Activated CD4-positive, alpha-beta memory T cell treated with anti-CD3 and anti-CD28 coated beads, Interleukin-2, amount 10 ng/mL, durations not matched to agents 7 days and 5 days (primary cell): ENCODE data around the gene CACNA2D3. TPM values are rescaled to one million over a fixed set of nuclear protein-coding genes. Genes with fewer than 3 reads are reported as not detected.

Experiments
- CTCF ChIA-PET: fragments of 350-600 bp; sonication (Branson Sonifier 250); formaldehyde crosslinking; loops from one replicate; lab custom pipeline; 2021; ENCODE audit warnings: antibody characterized with exemption, inconsistent platforms; lab: Charles Lee
- POLR2A ChIA-PET: fragments of 350-600 bp; sonication (Branson Sonifier 250); formaldehyde crosslinking; loops from one replicate; lab custom pipeline; 2021; ENCODE audit warnings: antibody characterized with exemption; lab: Charles Lee
- DNase-seq: peaks from one replicate; pipeline ENCODE4 v3.0.0-alpha.2; 2020
- H3K27ac Mint-ChIP-seq: one replicate; pipeline ENCODE4 v1.8.0; 2021; ENCODE audit warnings: mild to moderate bottlenecking, mixed read lengths
- H3K27me3 Mint-ChIP-seq: one replicate; pipeline ENCODE4 v1.8.0; 2021; ENCODE audit warnings: mixed read lengths
- H3K36me3 Mint-ChIP-seq: one replicate; pipeline ENCODE4 v1.8.0; 2021; ENCODE audit warnings: low read depth, mixed read lengths
- H3K4me1 Mint-ChIP-seq: one replicate; pipeline ENCODE4 v1.8.0; 2021; ENCODE audit warnings: mixed read lengths
- H3K4me3 Mint-ChIP-seq: one replicate; pipeline ENCODE4 v1.8.0; 2021; ENCODE audit warnings: mild to moderate bottlenecking, mixed read lengths
- H3K9me3 Mint-ChIP-seq: one replicate; pipeline ENCODE4 v1.8.0; 2021; ENCODE audit warnings: mixed read lengths
- total RNA-seq, 2 experiments: library from RNA; stranded (reverse); gene quantifications; one replicate each; pipeline ENCODE4 v1.2.3, GENCODE V29; 2021

Gene CACNA2D3
- total RNA-seq, 2 experiments from 2014 or later = not detected

GRCh38 chr3:55009372-55009771 lies 887.0 kb downstream of the CACNA2D3 start:
- H3K9me3 Mint-ChIP-seq = no peaks in the 10 kb centered on the region
- H3K4me1 Mint-ChIP-seq = no peaks in the 10 kb centered on the region
- H3K27ac Mint-ChIP-seq = no peak overlapping the region
- no peaks in the 10 kb centered on the region for H3K27me3 Mint-ChIP-seq
- no peak overlapping the region for H3K4me3 Mint-ChIP-seq
- ChIA-PET POLR2A (no interaction called here), CTCF (no interaction called here)
- DNase-seq = no peak
- no peaks in the 10 kb centered on the region for H3K36me3 Mint-ChIP-seq

- no peak overlapping the region for H3K27ac Mint-ChIP-seq
- no peaks in the 10 kb centered on the region for H3K4me1 Mint-ChIP-seq
- no peaks in the 10 kb centered on the region for H3K27me3 Mint-ChIP-seq
- DNase-seq = no peak
- H3K4me3 Mint-ChIP-seq = no peak overlapping the region
- no peaks in the 10 kb centered on the region for H3K36me3 Mint-ChIP-seq
- ChIA-PET POLR2A (no interaction called here), CTCF (no interaction called here)
- no peaks in the 10 kb centered on the region for H3K9me3 Mint-ChIP-seq
Measured at GRCh38 chr3:55012091-55012490, 889.7 kb downstream of the CACNA2D3 start.

- CTCF ChIA-PET = no interaction called here
- DNase-seq = no peak
Measured at GRCh38 chr3:55013145-55013925, 891.0 kb downstream of the CACNA2D3 start.

GRCh38 chr3:55014081-55014480 lies 891.7 kb downstream of the CACNA2D3 start:
- DNase-seq = no peak
- H3K9me3 Mint-ChIP-seq = no peaks in the 10 kb centered on the region
- CTCF ChIA-PET = no interaction called here
- POLR2A ChIA-PET = no interaction called here
- H3K36me3 Mint-ChIP-seq = no peaks in the 10 kb centered on the region
- no peaks in the 10 kb centered on the region for H3K27me3 Mint-ChIP-seq
- H3K4me1 Mint-ChIP-seq = no peaks in the 10 kb centered on the region
- H3K4me3 Mint-ChIP-seq = no peak overlapping the region
- no peak overlapping the region for H3K27ac Mint-ChIP-seq

More at GRCh38 chr3:55013145-55013925, 891.0 kb downstream of the CACNA2D3 start:
- H3K9me3 Mint-ChIP-seq = no peaks in the 10 kb centered on the region
- no peaks in the 10 kb centered on the region for H3K4me1 Mint-ChIP-seq
- no peaks in the 10 kb centered on the region for H3K36me3 Mint-ChIP-seq
- H3K27ac Mint-ChIP-seq = no peak overlapping the region
- H3K27me3 Mint-ChIP-seq = no peaks in the 10 kb centered on the region
- no peak overlapping the region for H3K4me3 Mint-ChIP-seq
- POLR2A ChIA-PET = no interaction called here

GRCh38 chr3:55014906-55015305 lies 892.6 kb downstream of the CACNA2D3 start:
- Mint-ChIP-seq H3K27me3 (no peaks in the 10 kb centered on the region), H3K4me3 (no peak overlapping the region), H3K9me3 (no peaks in the 10 kb centered on the region), H3K4me1 (no peaks in the 10 kb centered on the region), H3K36me3 (no peaks in the 10 kb centered on the region), H3K27ac (no peak overlapping the region)
- DNase-seq = no peak
- ChIA-PET POLR2A (no interaction called here), CTCF (no interaction called here)

- no peak for DNase-seq
- H3K9me3 Mint-ChIP-seq = no peaks in the 10 kb centered on the region
- H3K27ac Mint-ChIP-seq = no peak overlapping the region
- H3K36me3 Mint-ChIP-seq = no peaks in the 10 kb centered on the region
- CTCF ChIA-PET = no interaction called here
- H3K4me3 Mint-ChIP-seq = no peak overlapping the region
- no peaks in the 10 kb centered on the region for H3K27me3 Mint-ChIP-seq
- POLR2A ChIA-PET = no interaction called here
- no peaks in the 10 kb centered on the region for H3K4me1 Mint-ChIP-seq
Measured at GRCh38 chr3:55017876-55018275, 895.5 kb downstream of the CACNA2D3 start.

- Mint-ChIP-seq H3K27ac (no peak overlapping the region), H3K9me3 (peaks cover 3% of the 10 kb centered on the region), H3K36me3 (no peaks in the 10 kb centered on the region), H3K4me3 (no peak overlapping the region), H3K4me1 (no peaks in the 10 kb centered on the region), H3K27me3 (no peaks in the 10 kb centered on the region)
- CTCF ChIA-PET = no interaction called here
- POLR2A ChIA-PET = no interaction called here
- DNase-seq = no peak
Measured at GRCh38 chr3:55030938-55031337, 908.6 kb downstream of the CACNA2D3 start.

GRCh38 chr3:55036883-55037577 lies 914.7 kb downstream of the CACNA2D3 start:
- Mint-ChIP-seq H3K36me3 (no peaks in the 10 kb centered on the region), H3K9me3 (peaks cover 2% of the 10 kb centered on the region), H3K27me3 (no peaks in the 10 kb centered on the region), H3K4me1 (no peaks in the 10 kb centered on the region), H3K4me3 (no peak overlapping the region), H3K27ac (no peak overlapping the region)
- CTCF ChIA-PET = no interaction called here
- POLR2A ChIA-PET = no interaction called here
- DNase-seq = no peak

- DNase-seq = no peak
- H3K9me3 Mint-ChIP-seq = peaks cover 2% of the 10 kb centered on the region
- POLR2A ChIA-PET = no interaction called here
- no peak overlapping the region for H3K4me3 Mint-ChIP-seq
- H3K27me3 Mint-ChIP-seq = no peaks in the 10 kb centered on the region
- no peaks in the 10 kb centered on the region for H3K4me1 Mint-ChIP-seq
- CTCF ChIA-PET = no interaction called here
- H3K27ac Mint-ChIP-seq = no peak overlapping the region
- no peaks in the 10 kb centered on the region for H3K36me3 Mint-ChIP-seq
Measured at GRCh38 chr3:55042591-55042990, 920.2 kb downstream of the CACNA2D3 start.

- ChIA-PET POLR2A (no interaction called here), CTCF (no interaction called here)
- no peaks in the 10 kb centered on the region for H3K36me3 Mint-ChIP-seq
- H3K9me3 Mint-ChIP-seq = peaks cover 2% of the 10 kb centered on the region
- no peaks in the 10 kb centered on the region for H3K27me3 Mint-ChIP-seq
- no peaks in the 10 kb centered on the region for H3K4me1 Mint-ChIP-seq
- DNase-seq = no peak
- no peak overlapping the region for H3K4me3 Mint-ChIP-seq
- no peak overlapping the region for H3K27ac Mint-ChIP-seq
Measured at GRCh38 chr3:55044486-55044885, 922.1 kb downstream of the CACNA2D3 start.

- POLR2A ChIA-PET = no interaction called here
- CTCF ChIA-PET = no interaction called here
- Mint-ChIP-seq H3K27me3 (no peaks in the 10 kb centered on the region), H3K9me3 (peaks cover 4% of the 10 kb centered on the region), H3K27ac (no peak overlapping the region), H3K4me1 (no peaks in the 10 kb centered on the region), H3K4me3 (no peak overlapping the region), H3K36me3 (no peaks in the 10 kb centered on the region)
- no peak for DNase-seq
Measured at GRCh38 chr3:55059027-55059629, 936.8 kb downstream of the CACNA2D3 start.

GRCh38 chr3:55060896-55061719 lies 938.8 kb downstream of the CACNA2D3 start:
- H3K9me3 Mint-ChIP-seq = peaks cover 4% of the 10 kb centered on the region
- ChIA-PET POLR2A (no interaction called here), CTCF (no interaction called here)
- H3K4me3 Mint-ChIP-seq = no peak overlapping the region
- DNase-seq = no peak
- H3K27me3 Mint-ChIP-seq = no peaks in the 10 kb centered on the region
- H3K36me3 Mint-ChIP-seq = no peaks in the 10 kb centered on the region
- H3K27ac Mint-ChIP-seq = no peak overlapping the region
- H3K4me1 Mint-ChIP-seq = no peaks in the 10 kb centered on the region

GRCh38 chr3:55061720-55062034 lies 939.3 kb downstream of the CACNA2D3 start:
- DNase-seq = no peak
- no peak overlapping the region for H3K4me3 Mint-ChIP-seq
- H3K27me3 Mint-ChIP-seq = no peaks in the 10 kb centered on the region
- ChIA-PET POLR2A (no interaction called here), CTCF (no interaction called here)
- no peaks in the 10 kb centered on the region for H3K4me1 Mint-ChIP-seq
- peaks cover 4% of the 10 kb centered on the region for H3K9me3 Mint-ChIP-seq
- H3K36me3 Mint-ChIP-seq = no peaks in the 10 kb centered on the region
- no peak overlapping the region for H3K27ac Mint-ChIP-seq
